DMS 273 (cell line): ENCODE results near the gene MSL3B.

Source experiments
- DNase-seq: peaks from one replicate; lab custom pipeline; 2025; ENCODE audit not compliant: unreplicated experiment; lab: John Stamatoyannopoulos, UW

The MSL3B gene

GRCh38 chr2:233818639-233819621 is 49.3 kb downstream of the MSL3B start:
- DNase-seq: no peak

- no peak for DNase-seq
These were observed 50.1 kb downstream of the MSL3B start for GRCh38 chr2:233817995-233818638.

- DNase-seq: no peak
These were observed 50.8 kb downstream of the MSL3B start for GRCh38 chr2:233817361-233817911.

GRCh38 chr2:233816771-233817170 is 51.4 kb downstream of the MSL3B start:
- DNase-seq: no peak

- DNase-seq: peak; percentile 70
These were observed 51.9 kb downstream of the MSL3B start for GRCh38 chr2:233816334-233816733.

GRCh38 chr2:233815861-233816260 is 52.3 kb downstream of the MSL3B start:
- DNase-seq: no peak
